Endodermal cell (in vitro differentiated cells): ENCODE results near the gene ISCA1. TPM values are rescaled to one million over a fixed set of nuclear protein-coding genes. Genes with fewer than 3 reads are reported as not detected.

Source experiments
- DNase-seq: peaks from one replicate; pipeline ENCODE4 v3.0.0-alpha.2; 2017
- H3K27ac ChIP-seq: 2 replicates; pipeline ENCODE4 v1.5.1; 2013; ENCODE audit warnings: mild to moderate bottlenecking, low read depth, low read length, moderate library complexity
- H3K27me3 ChIP-seq: 2 replicates; pipeline ENCODE4 v1.6.1; 2013; ENCODE audit warnings: mild to moderate bottlenecking, low read length, moderate library complexity; ENCODE audit not compliant: insufficient read depth, control insufficient read depth, poor library complexity, severe bottlenecking
- H3K36me3 ChIP-seq: 2 replicates; pipeline ENCODE4 v1.7.0; 2013; ENCODE audit warnings: mild to moderate bottlenecking, low read length, moderate library complexity; ENCODE audit not compliant: control insufficient read depth, insufficient read depth
- H3K4me1 ChIP-seq: one replicate; pipeline ENCODE4 v1.7.0; 2013; ENCODE audit warnings: low read length; ENCODE audit not compliant: control insufficient read depth, insufficient read depth
- H3K4me3 ChIP-seq: 2 replicates; pipeline ENCODE4 v1.5.1; 2013; ENCODE audit warnings: mild to moderate bottlenecking, low read length, moderate library complexity
- H3K9ac ChIP-seq: 2 replicates; pipeline ENCODE4 v1.6.1; 2013; ENCODE audit warnings: mild to moderate bottlenecking, low read length, moderate library complexity; ENCODE audit not compliant: poor library complexity, severe bottlenecking; ENCODE audit errors: extremely low read depth
- H3K9me3 ChIP-seq: 2 replicates; pipeline ENCODE4 v1.6.1; 2013; ENCODE audit warnings: mild to moderate bottlenecking, low read length, moderate library complexity; ENCODE audit not compliant: control insufficient read depth
- H3K27ac Mint-ChIP-seq: 2 replicates; pipeline ENCODE4 v1.8.0; 2020; ENCODE audit warnings: mixed read lengths
- H3K27me3 Mint-ChIP-seq: 2 replicates; pipeline ENCODE4 v1.8.0; 2021; ENCODE audit warnings: mild to moderate bottlenecking, mixed read lengths; ENCODE audit not compliant: insufficient read depth
- H3K36me3 Mint-ChIP-seq: 2 replicates; pipeline ENCODE4 v1.8.0; 2020; ENCODE audit warnings: low read depth, mixed read lengths
- H3K4me1 Mint-ChIP-seq: 2 replicates; pipeline ENCODE4 v1.8.0; 2020; ENCODE audit warnings: mixed read lengths
- H3K4me3 Mint-ChIP-seq: 2 replicates; pipeline ENCODE4 v1.8.0; 2020; ENCODE audit warnings: mild to moderate bottlenecking, moderate library complexity, mixed read lengths
- H3K9me3 Mint-ChIP-seq: 2 replicates; pipeline ENCODE4 v1.8.0; 2020; ENCODE audit warnings: mild to moderate bottlenecking, mixed read lengths
- CTCF ChIP-seq: fragments of 200-600 bp; sonication (generic); conservative IDR thresholded peaks from 2 replicates; pipeline ENCODE4 v1.5.0; 2021; ENCODE audit warnings: antibody characterized with exemption, mild to moderate bottlenecking
- WGBS, 2 experiments: methylation state at CpG; one replicate each; pipeline versions ENCODE4 v1.1.5 to v1.1.7; 2013; ENCODE audit warnings: missing lambda C conversion rate in 2 of 2, mixed read lengths in 1 of 2; ENCODE audit not compliant: insufficient coverage in 1 of 2, insufficient read length in 1 of 2; 5-methylcytosine and 5-hydroxymethylcytosine counted together
- total RNA-seq, 2 donors: library from RNA; stranded (reverse); fragmentation: NEBNext Ultra II Directional in 1 of 2; extraction: Animal tissue kit (Norgen Biotek cat#: 25700) in 1 of 2; gene quantifications; 2 replicates in 1 of 2; 3 replicates in 1 of 2; pipeline ENCODE4 v1.2.1, GENCODE V29; 2021

The ISCA1 gene
- total RNA-seq, 2 donors from 2014 or later, result 29.6 to 33.7 TPM

GRCh38 chr9:86263876-86264275, 18.5 kb downstream of the ISCA1 start:
- Histone ChIP-seq H3K4me3 (no peak overlapping the region), H3K4me1 (no peaks in the 10 kb centered on the region), H3K36me3 (peaks cover 27% of the 10 kb centered on the region), H3K27me3 (no peaks in the 10 kb centered on the region), H3K9ac (no peak overlapping the region), H3K9me3 (no peaks in the 10 kb centered on the region), H3K27ac (no peak overlapping the region)
- no peaks in the 10 kb centered on the region for H3K27me3 Mint-ChIP-seq
- H3K27ac Mint-ChIP-seq, result no peak overlapping the region
- TF ChIP-seq CTCF, result no peak
- DNase-seq, result no peak
- no peaks in the 10 kb centered on the region for H3K4me1 Mint-ChIP-seq
- no peaks in the 10 kb centered on the region for H3K9me3 Mint-ChIP-seq
- no peak overlapping the region for H3K4me3 Mint-ChIP-seq
- H3K36me3 Mint-ChIP-seq, result peaks cover 27% of the 10 kb centered on the region
- WGBS, 2 experiments, result 92 to 96% methylated on average over 5 to 6 of the region's 6 CpGs

- H3K9me3 ChIP-seq, result no peaks in the 10 kb centered on the region
- DNase-seq, result no peak
- Mint-ChIP-seq H3K27me3 (no peaks in the 10 kb centered on the region), H3K9me3 (no peaks in the 10 kb centered on the region), H3K27ac (peak overlapping the region; percentile 39), H3K4me1 (no peaks in the 10 kb centered on the region), H3K36me3 (peaks cover 23% of the 10 kb centered on the region), H3K4me3 (no peak overlapping the region)
- 30 to 69% methylated on average over 2 to 4 of the region's 4 CpGs for WGBS, 2 experiments
- no peaks in the 10 kb centered on the region for H3K4me1 ChIP-seq
- no peaks in the 10 kb centered on the region for H3K27me3 ChIP-seq
- no peak overlapping the region for H3K4me3 ChIP-seq
- TF ChIP-seq CTCF, result no peak
- H3K9ac ChIP-seq, result no peak overlapping the region
- peak overlapping the region; percentile 58 for H3K27ac ChIP-seq
- peaks cover 23% of the 10 kb centered on the region for H3K36me3 ChIP-seq
Observed at GRCh38 chr9:86262492-86262891, 19.8 kb downstream of the ISCA1 start.

GRCh38 chr9:86259557-86259956, 22.8 kb downstream of the ISCA1 start, which contains the start of gene C9orf153:
Gene C9orf153, minus strand, starts transcription at chr9:86259657. Its CDS starts 30,054 bp downstream, at chr9:86229603.
- Mint-ChIP-seq H3K4me1 (no peaks in the 10 kb centered on the region), H3K4me3 (no peak within 1 kb of the TSS), H3K27me3 (no peaks in the 10 kb centered on the region), H3K9me3 (no peaks in the 10 kb centered on the region), H3K27ac (no peak within 1 kb of the TSS), H3K36me3 (peaks cover 20% of the 10 kb centered on the region)
- Histone ChIP-seq H3K9me3 (no peaks in the 10 kb centered on the region), H3K27me3 (no peaks in the 10 kb centered on the region), H3K9ac (no peak within 1 kb of the TSS), H3K36me3 (peaks cover 14% of the 10 kb centered on the region), H3K4me1 (no peaks in the 10 kb centered on the region), H3K27ac (no peak within 1 kb of the TSS), H3K4me3 (no peak within 1 kb of the TSS)
- no peak for TF ChIP-seq CTCF
- DNase-seq, result no peak
- WGBS, 2 experiments, result 88 to 94% methylated on average over 3 to 8 of the region's 8 CpGs
